ENCODE results near the gene SERPINB3. TPM values are rescaled to one million over a fixed set of nuclear protein-coding genes. Genes with fewer than 3 reads are reported as not detected.
"Not testable (repeated sequence)": the region's sequence is repeated elsewhere in the genome, so short reads cannot be mapped to it uniquely, and the experiment has no call there.

SERPINB3 gene
- total RNA-seq, 2 experiments from 2014 or later: not detected

GRCh38 chr18:63676526-63677323 is 15.0 kb upstream of the SERPINB3 start:
- no peak overlapping the region for H3K4me3 ChIP-seq (ENCODE audit: low read depth, low read length, poor library complexity, severe bottlenecking)
- H3K79me2 ChIP-seq (ENCODE audit: insufficient read depth, low read depth, low read length): no peaks in the 10 kb centered on the region
- H3K4me2 ChIP-seq (ENCODE audit: low read length): no peak overlapping the region
- no peaks in the 10 kb centered on the region for H3K9me3 ChIP-seq (ENCODE audit: low read length)
- no peaks in the 10 kb centered on the region for H3K4me1 ChIP-seq (ENCODE audit: insufficient read depth, low read length, poor library complexity, severe bottlenecking)
- no peaks in the 10 kb centered on the region for H4K20me1 ChIP-seq (ENCODE audit: insufficient read depth, low read length)
- no peak for TF ChIP-seq EZH2phosphoT487 (IDR thresholded peaks at IDR 0.05; ENCODE audit: borderline replicate concordance, low read depth, low read length)
- TF ChIP-seq, protein P1, sequence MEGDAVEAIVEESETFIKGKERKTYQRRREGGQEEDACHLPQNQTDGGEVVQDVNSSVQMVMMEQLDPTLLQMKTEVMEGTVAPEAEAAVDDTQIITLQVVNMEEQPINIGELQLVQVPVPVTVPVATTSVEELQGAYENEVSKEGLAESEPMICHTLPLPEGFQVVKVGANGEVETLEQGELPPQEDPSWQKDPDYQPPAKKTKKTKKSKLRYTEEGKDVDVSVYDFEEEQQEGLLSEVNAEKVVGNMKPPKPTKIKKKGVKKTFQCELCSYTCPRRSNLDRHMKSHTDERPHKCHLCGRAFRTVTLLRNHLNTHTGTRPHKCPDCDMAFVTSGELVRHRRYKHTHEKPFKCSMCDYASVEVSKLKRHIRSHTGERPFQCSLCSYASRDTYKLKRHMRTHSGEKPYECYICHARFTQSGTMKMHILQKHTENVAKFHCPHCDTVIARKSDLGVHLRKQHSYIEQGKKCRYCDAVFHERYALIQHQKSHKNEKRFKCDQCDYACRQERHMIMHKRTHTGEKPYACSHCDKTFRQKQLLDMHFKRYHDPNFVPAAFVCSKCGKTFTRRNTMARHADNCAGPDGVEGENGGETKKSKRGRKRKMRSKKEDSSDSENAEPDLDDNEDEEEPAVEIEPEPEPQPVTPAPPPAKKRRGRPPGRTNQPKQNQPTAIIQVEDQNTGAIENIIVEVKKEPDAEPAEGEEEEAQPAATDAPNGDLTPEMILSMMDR (conservative IDR thresholded peaks at IDR 0.05; ENCODE audit: low read length): peak; percentile 58
- H3K36me3 ChIP-seq (ENCODE audit: insufficient read depth, low read length): no peaks in the 10 kb centered on the region
- DNase-seq (ENCODE audit: low spot score): peak; percentile 2
- intact Hi-C loops (cut with micrococcal nuclease; ENCODE audit: unreplicated experiment): no loop called here
- H3K9me2 ChIP-seq (ENCODE audit: insufficient read depth, low read length): no peaks in the 10 kb centered on the region
- POLR2A ChIA-PET: interaction anchor here (0.6 kb wide), 1 partner anchor 113 kb away, joined by 5 read pairs; no protein-coding TSS in a partner anchor
- BruUV-seq (replicated peaks): no TSS peak
- CTCF ChIA-PET (ENCODE audit: unreplicated experiment): no interaction called here
- no peak overlapping the region for H2AFZ ChIP-seq (ENCODE audit: low read length)
- no peak overlapping the region for H3K27ac ChIP-seq (ENCODE audit: low read depth, low read length, poor library complexity, severe bottlenecking)

DNA sequence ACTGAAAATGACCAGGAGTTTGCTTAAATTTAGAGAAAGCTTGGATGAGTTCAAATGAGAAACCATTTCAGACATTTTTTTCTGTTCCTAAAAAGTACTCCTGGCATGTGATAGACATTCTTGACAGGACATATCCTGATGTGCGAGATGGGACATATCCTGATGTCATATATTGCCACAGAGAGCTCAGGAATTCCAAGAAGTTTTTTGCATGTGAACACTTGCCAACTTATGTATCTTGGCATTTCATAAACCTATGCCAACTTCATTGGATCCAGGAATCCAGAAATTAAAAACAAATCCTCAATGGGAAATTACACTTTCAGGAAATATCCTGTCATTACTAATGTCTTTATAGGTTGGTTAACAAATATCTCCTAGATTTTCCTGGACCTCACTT is 2.9 kb upstream of the SERPINB3 start:
- TF ChIP-seq, protein P1 (conservative IDR thresholded peaks at IDR 0.05; ENCODE audit: low read length): no peak
- no peak for TF ChIP-seq EZH2phosphoT487 (IDR thresholded peaks at IDR 0.05; ENCODE audit: borderline replicate concordance, low read depth, low read length)
- H3K4me1 ChIP-seq (ENCODE audit: insufficient read depth, low read length, poor library complexity, severe bottlenecking): no peaks in the 10 kb centered on the region
- H3K27ac ChIP-seq (ENCODE audit: low read depth, low read length, poor library complexity, severe bottlenecking): no peak overlapping the region
- POLR2A ChIA-PET: no interaction called here
- no peaks in the 10 kb centered on the region for H3K9me2 ChIP-seq (ENCODE audit: insufficient read depth, low read length)
- no peaks in the 10 kb centered on the region for H3K36me3 ChIP-seq (ENCODE audit: insufficient read depth, low read length)
- intact Hi-C loops (cut with micrococcal nuclease; ENCODE audit: unreplicated experiment): no loop called here
- no peak overlapping the region for H3K4me3 ChIP-seq (ENCODE audit: low read depth, low read length, poor library complexity, severe bottlenecking)
- no peaks in the 10 kb centered on the region for H3K79me2 ChIP-seq (ENCODE audit: insufficient read depth, low read depth, low read length)
- no peaks in the 10 kb centered on the region for H4K20me1 ChIP-seq (ENCODE audit: insufficient read depth, low read length)
- no peaks in the 10 kb centered on the region for H3K9me3 ChIP-seq (ENCODE audit: low read length)
- no TSS peak for BruUV-seq (replicated peaks)
- H2AFZ ChIP-seq (ENCODE audit: low read length): no peak overlapping the region
- CTCF ChIA-PET (ENCODE audit: unreplicated experiment): no interaction called here
- DNase-seq (ENCODE audit: low spot score): no peak
- H3K4me2 ChIP-seq (ENCODE audit: low read length): no peak overlapping the region

GRCh38 chr18:63658920-63659319 is 2.8 kb downstream of the SERPINB3 start:
- H3K4me1 ChIP-seq (ENCODE audit: insufficient read depth, low read length, poor library complexity, severe bottlenecking); H3K4me3 ChIP-seq (ENCODE audit: low read depth, low read length, poor library complexity, severe bottlenecking); POLR2A ChIA-PET; H3K9me2 ChIP-seq (ENCODE audit: insufficient read depth, low read length); BruUV-seq (replicated peaks); CTCF ChIA-PET (ENCODE audit: unreplicated experiment); H4K20me1 ChIP-seq (ENCODE audit: insufficient read depth, low read length); intact Hi-C loops (cut with micrococcal nuclease; ENCODE audit: unreplicated experiment); H3K79me2 ChIP-seq (ENCODE audit: insufficient read depth, low read depth, low read length); H3K27ac ChIP-seq (ENCODE audit: low read depth, low read length, poor library complexity, severe bottlenecking); H2AFZ ChIP-seq (ENCODE audit: low read length); H3K4me2 ChIP-seq (ENCODE audit: low read length); DNase-seq (ENCODE audit: low spot score); H3K9me3 ChIP-seq (ENCODE audit: low read length); H3K36me3 ChIP-seq (ENCODE audit: insufficient read depth, low read length): not testable (repeated sequence)

DNA sequence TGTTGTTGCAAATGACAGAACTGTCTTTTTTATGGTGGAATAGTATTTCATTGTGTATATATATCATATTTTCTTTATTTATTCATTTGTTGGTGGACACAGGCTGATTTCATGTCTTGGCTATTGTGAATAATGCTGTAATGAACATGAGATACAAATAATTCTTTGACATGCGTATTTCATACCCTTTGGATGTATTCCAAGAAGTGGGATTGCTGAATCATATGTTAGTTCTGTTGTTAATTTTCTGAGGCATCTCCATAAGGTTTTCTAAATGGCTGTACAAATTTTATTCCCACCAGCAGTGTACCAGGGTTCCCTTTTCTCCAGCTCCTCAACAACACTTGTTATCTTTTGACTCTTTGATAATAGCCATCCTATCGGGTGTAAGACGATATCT is 11.4 kb downstream of the SERPINB3 start:
- CTCF ChIA-PET (ENCODE audit: unreplicated experiment); intact Hi-C loops (cut with micrococcal nuclease; ENCODE audit: unreplicated experiment): not testable (repeated sequence)

More for the DNA sequence above, 11.4 kb downstream of the SERPINB3 start:
- H3K4me2 ChIP-seq (ENCODE audit: low read length); H3K9me2 ChIP-seq (ENCODE audit: insufficient read depth, low read length); H2AFZ ChIP-seq (ENCODE audit: low read length); H3K36me3 ChIP-seq (ENCODE audit: insufficient read depth, low read length); DNase-seq (ENCODE audit: low spot score); BruUV-seq (replicated peaks); H3K9me3 ChIP-seq (ENCODE audit: low read length); H3K79me2 ChIP-seq (ENCODE audit: insufficient read depth, low read depth, low read length); H3K4me3 ChIP-seq (ENCODE audit: low read depth, low read length, poor library complexity, severe bottlenecking); H3K4me1 ChIP-seq (ENCODE audit: insufficient read depth, low read length, poor library complexity, severe bottlenecking); H4K20me1 ChIP-seq (ENCODE audit: insufficient read depth, low read length); H3K27ac ChIP-seq (ENCODE audit: low read depth, low read length, poor library complexity, severe bottlenecking); POLR2A ChIA-PET: not testable (repeated sequence)

Data from OCI-LY7 (cell line).